B cell (primary cell): Measurements from ENCODE around the gene METTL9.

ENCODE experiments used
- EZH2 ChIP-seq: IDR thresholded peaks from 2 replicates; pipeline ENCODE4 v1.6.1; 2012; ENCODE audit warnings: borderline replicate concordance, low read depth, mild to moderate bottlenecking, moderate library complexity, low read length; ENCODE audit not compliant: insufficient read depth, poor library complexity, severe bottlenecking
- TF ChIP-seq, protein P1 (sequence below): fragments of 200-600 bp; IDR thresholded peaks from one replicate; pipeline ENCODE4 v1.8.0; 2022; ENCODE audit warnings: antibody characterized with exemption, mild to moderate bottlenecking

- no peak for TF ChIP-seq EZH2
- TF ChIP-seq, protein P1, sequence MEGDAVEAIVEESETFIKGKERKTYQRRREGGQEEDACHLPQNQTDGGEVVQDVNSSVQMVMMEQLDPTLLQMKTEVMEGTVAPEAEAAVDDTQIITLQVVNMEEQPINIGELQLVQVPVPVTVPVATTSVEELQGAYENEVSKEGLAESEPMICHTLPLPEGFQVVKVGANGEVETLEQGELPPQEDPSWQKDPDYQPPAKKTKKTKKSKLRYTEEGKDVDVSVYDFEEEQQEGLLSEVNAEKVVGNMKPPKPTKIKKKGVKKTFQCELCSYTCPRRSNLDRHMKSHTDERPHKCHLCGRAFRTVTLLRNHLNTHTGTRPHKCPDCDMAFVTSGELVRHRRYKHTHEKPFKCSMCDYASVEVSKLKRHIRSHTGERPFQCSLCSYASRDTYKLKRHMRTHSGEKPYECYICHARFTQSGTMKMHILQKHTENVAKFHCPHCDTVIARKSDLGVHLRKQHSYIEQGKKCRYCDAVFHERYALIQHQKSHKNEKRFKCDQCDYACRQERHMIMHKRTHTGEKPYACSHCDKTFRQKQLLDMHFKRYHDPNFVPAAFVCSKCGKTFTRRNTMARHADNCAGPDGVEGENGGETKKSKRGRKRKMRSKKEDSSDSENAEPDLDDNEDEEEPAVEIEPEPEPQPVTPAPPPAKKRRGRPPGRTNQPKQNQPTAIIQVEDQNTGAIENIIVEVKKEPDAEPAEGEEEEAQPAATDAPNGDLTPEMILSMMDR = no peak
Measured at GRCh38 chr16:21704733-21705132, 105.4 kb downstream of the METTL9 start.
